ENCODE results near the gene PAPOLA. TPM values are rescaled to one million over a fixed set of nuclear protein-coding genes. Genes with fewer than 3 reads are reported as not detected.

Gene PAPOLA
- total RNA-seq (100 to 1,000 TPM; 184 to 186 TPM), polyA plus RNA-seq (67.7 TPM)

DNA sequence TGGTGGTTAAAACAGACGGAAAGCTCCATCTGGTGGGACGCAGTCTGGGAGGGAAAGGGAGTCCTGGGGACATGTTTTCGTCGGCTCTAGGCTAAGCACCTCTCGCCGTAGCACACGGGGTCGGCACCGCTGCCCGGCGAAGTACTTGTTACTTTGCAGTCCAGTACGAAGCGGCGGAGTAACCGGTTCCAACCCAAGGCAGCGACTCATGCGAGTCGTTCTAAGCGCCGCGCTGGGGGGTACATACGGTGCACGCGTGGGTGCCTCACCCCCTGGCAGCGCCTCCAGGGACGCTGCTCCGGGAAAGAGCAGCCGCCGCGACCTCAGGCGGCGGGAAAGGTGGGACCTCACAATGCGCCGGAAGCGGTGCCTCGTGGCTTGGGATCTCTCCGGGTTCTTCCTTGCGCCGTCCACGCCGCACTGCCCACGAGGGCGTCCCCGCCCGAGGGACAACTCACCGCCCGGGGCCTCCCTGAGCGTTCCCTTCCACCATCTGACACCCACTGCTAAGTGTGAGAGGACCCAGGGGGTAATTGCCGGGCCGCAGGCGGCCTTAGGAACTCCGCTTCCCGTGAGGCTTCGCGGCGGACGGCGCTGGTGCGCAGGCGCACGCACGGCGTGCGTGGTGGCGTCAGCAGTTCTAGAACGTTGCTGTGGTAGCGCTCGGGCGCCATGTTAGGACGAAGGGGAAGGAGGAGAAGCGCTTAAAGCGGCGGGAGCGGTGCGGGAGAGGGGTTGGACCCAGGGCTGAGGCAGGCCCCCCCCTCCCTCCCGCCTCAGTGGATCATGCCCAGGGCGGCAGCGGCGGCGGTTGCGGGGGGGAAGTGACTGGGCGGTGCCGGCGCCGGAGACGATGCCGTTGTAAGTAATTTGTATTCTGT is at the start of gene PAPOLA:
PAPOLA (plus strand) TSS at position 643 of the 881 bp plus-strand sequence; CDS start at position 854, 211 bp downstream.
- no peaks in the 10 kb centered on the region for H3K9me3 ChIP-seq (ENCODE audit: low read length)
- Mint-ChIP-seq H3K9me3 (no peaks in the 10 kb centered on the region), H3K4me3 (peak within 1 kb of the TSS; percentile 88 to 99 (median 97)), H3K36me3 (peaks cover 0 to 27% (median 0%) of the 10 kb centered on the region in 3 donors), H3K4me1 (peaks cover 52 to 60% (median 53%) of the 10 kb centered on the region in 3 donors), H3K27ac (peak within 1 kb of the TSS; percentile 74 to 100 (median 98)), H3K27me3 (peaks cover 0 to 3% of the 10 kb centered on the region in 2 donors)
- H3K27me3 ChIP-seq (ENCODE audit: insufficient read depth, low read length, poor library complexity, severe bottlenecking) = no peaks in the 10 kb centered on the region
- POLR2A ChIA-PET = no interaction called here
- peaks cover 42% of the 10 kb centered on the region for H3K4me1 ChIP-seq (ENCODE audit: insufficient read depth, low read length)
- H3K27ac ChIP-seq (ENCODE audit: low read depth, low read length) = peak within 1 kb of the TSS; percentile 93
- CTCF ChIA-PET = no interaction called here
- peak within 1 kb of the TSS; percentile 96 for H3K4me3 ChIP-seq (ENCODE audit: low read length)
- DNase-seq = peak; percentile 91 to 97 (median 95)
- no peaks in the 10 kb centered on the region for H3K36me3 ChIP-seq (ENCODE audit: insufficient read depth, low read length)

DNA sequence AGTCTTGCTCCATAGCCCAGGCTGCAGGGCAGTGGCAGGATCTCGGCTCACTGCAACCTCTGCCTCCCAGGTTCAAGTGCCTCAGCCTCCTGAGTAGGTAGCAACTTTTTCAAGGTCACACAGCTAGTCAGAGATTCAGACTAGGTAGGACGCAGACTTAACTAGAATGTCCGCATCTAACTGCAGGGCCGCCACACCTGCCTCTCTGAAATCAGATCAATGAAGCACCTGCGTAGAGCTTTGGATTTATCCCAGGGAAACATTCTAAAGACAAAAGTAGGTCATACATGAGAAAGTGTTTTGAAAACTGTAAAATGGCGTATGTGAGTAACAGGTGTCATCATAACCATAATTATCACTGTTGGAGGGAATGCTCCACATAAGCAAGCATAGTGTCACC is 49.5 kb upstream of the PAPOLA start:
- H3K27ac Mint-ChIP-seq = no peak overlapping the region
- Histone ChIP-seq H3K27me3 (ENCODE audit: insufficient read depth, low read length, poor library complexity, severe bottlenecking) (no peaks in the 10 kb centered on the region), H3K9me3 (ENCODE audit: low read length) (no peaks in the 10 kb centered on the region), H3K36me3 (ENCODE audit: insufficient read depth, low read length) (no peaks in the 10 kb centered on the region), H3K4me3 (ENCODE audit: low read length) (no peak overlapping the region), H3K27ac (ENCODE audit: low read depth, low read length) (no peak overlapping the region), H3K4me1 (ENCODE audit: insufficient read depth, low read length) (no peaks in the 10 kb centered on the region)
- ChIA-PET POLR2A (no interaction called here), CTCF (no interaction called here)
- H3K4me1 Mint-ChIP-seq = no peaks in the 10 kb centered on the region
- no peak overlapping the region for H3K4me3 Mint-ChIP-seq
- no peak for DNase-seq
- no peaks in the 10 kb centered on the region for H3K9me3 Mint-ChIP-seq
- peaks cover 0 to 13% of the 10 kb centered on the region in 2 donors for H3K27me3 Mint-ChIP-seq
- no peaks in the 10 kb centered on the region for H3K36me3 Mint-ChIP-seq

DNA sequence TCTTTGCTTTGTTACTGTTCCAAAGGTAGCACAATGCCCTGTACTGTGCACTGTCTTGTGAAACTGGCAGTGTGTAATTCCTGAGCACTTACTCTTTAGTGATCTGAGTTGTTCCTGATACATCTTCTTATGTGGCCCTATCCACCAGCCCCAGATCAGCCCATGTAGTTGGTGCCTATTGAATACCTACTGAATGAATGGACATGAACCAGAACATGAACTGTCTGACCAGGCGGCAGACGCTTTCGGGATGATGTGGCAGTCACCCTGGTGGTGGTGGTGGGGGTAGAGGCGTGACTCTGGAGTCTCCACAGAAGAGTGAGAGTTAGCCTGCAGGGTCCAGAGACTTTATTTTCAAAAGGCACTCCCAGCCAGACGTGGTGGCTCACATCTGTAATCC is 46.6 kb upstream of the PAPOLA start:
- POLR2A ChIA-PET = no interaction called here
- H3K4me1 ChIP-seq (ENCODE audit: insufficient read depth, low read length) = no peaks in the 10 kb centered on the region
- Mint-ChIP-seq H3K27me3 (peaks cover 5 to 16% of the 10 kb centered on the region in 2 donors), H3K36me3 (no peaks in the 10 kb centered on the region), H3K4me1 (no peaks in the 10 kb centered on the region), H3K27ac (no peak overlapping the region), H3K9me3 (no peaks in the 10 kb centered on the region), H3K4me3 (no peak overlapping the region)
- H3K27ac ChIP-seq (ENCODE audit: low read depth, low read length) = no peak overlapping the region
- H3K36me3 ChIP-seq (ENCODE audit: insufficient read depth, low read length) = no peaks in the 10 kb centered on the region
- H3K4me3 ChIP-seq (ENCODE audit: low read length) = no peak overlapping the region
- H3K9me3 ChIP-seq (ENCODE audit: low read length) = no peaks in the 10 kb centered on the region
- DNase-seq = no peak
- no peaks in the 10 kb centered on the region for H3K27me3 ChIP-seq (ENCODE audit: insufficient read depth, low read length, poor library complexity, severe bottlenecking)
- CTCF ChIA-PET = no interaction called here

DNA sequence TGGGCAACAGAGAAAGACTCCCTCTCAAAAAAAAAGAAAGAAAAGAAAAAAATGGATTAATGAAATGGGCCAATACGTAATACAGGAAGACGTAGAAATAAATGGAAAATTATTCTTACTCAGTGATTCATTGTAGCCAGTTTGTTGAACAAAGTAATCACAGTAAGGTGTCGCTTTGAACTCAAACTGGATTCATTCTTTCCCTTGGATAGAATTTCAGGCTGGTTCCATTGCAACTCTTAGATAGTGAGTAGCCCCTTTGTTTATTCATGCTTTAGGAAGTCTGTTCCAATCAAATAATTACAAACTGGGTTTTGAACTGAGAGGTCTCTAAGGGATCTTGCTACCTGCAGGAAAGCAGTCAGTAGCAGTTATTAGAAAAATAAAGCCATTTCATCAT is 42.3 kb upstream of the PAPOLA start:
- CTCF ChIA-PET = no interaction called here
- H3K36me3 ChIP-seq (ENCODE audit: insufficient read depth, low read length) = no peaks in the 10 kb centered on the region
- Mint-ChIP-seq H3K36me3 (no peaks in the 10 kb centered on the region), H3K4me3 (peak overlapping the region in 1 of 7 donors; percentile 15), H3K27me3 (peaks cover 9 to 20% of the 10 kb centered on the region in 2 donors), H3K9me3 (no peaks in the 10 kb centered on the region), H3K27ac (no peak overlapping the region), H3K4me1 (peaks cover 0 to 7% (median 0%) of the 10 kb centered on the region in 3 donors)
- DNase-seq = no peak
- H3K27ac ChIP-seq (ENCODE audit: low read depth, low read length) = no peak overlapping the region
- no peak overlapping the region for H3K4me3 ChIP-seq (ENCODE audit: low read length)
- no peaks in the 10 kb centered on the region for H3K9me3 ChIP-seq (ENCODE audit: low read length)
- POLR2A ChIA-PET = no interaction called here
- no peaks in the 10 kb centered on the region for H3K4me1 ChIP-seq (ENCODE audit: insufficient read depth, low read length)
- H3K27me3 ChIP-seq (ENCODE audit: insufficient read depth, low read length, poor library complexity, severe bottlenecking) = no peaks in the 10 kb centered on the region

DNA sequence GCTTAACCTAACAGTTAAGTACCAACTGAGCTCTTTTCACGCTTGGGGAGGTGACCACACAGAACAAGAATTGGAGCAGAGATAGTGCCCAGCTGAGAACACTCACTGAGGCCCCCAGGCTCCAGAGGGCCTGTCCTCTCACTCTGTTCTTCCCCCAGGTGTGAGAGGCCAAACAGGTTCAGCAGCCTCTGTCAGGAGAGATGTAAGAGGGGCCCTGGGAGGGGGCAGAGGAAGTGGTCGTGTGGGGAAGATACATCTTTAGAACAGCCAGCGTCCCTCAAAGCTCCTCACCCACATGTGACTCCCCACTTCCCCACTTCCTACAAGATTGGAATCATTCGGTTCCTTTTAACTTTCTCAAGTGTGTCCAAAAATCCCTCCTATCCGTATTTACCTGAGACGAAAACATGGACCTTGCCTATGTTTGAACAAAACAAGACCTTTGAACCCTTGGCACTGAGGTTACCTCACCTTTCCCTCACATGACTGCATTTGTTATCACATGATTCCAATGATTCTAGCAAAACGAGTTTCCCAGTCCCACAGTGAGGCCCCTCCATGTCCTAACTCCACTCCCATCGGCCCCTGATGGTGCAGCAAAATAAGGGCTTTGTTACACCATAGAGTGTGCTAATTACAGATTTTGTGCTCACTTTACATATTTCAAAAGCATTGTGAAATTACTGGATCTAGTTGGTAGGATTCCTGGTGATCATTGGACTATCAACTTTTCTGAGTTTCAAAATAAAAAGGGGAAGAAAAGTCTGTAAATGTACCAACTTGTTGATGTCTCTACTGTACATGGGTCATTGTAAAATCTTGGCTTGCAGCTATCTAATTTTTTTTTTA is 40.0 kb upstream of the PAPOLA start:
- ChIA-PET CTCF (interaction anchor here (0.7 kb wide), 1 partner anchor 47 kb away, joined by 3 read pairs; no protein-coding TSS in a partner anchor), POLR2A (no interaction called here)
- H3K27me3 ChIP-seq (ENCODE audit: insufficient read depth, low read length, poor library complexity, severe bottlenecking) = no peaks in the 10 kb centered on the region
- no peak overlapping the region for H3K27ac Mint-ChIP-seq
- H3K4me1 ChIP-seq (ENCODE audit: insufficient read depth, low read length) = no peaks in the 10 kb centered on the region
- H3K27me3 Mint-ChIP-seq = peaks cover 9 to 17% of the 10 kb centered on the region in 2 donors
- H3K27ac ChIP-seq (ENCODE audit: low read depth, low read length) = no peak overlapping the region
- H3K4me1 Mint-ChIP-seq = peaks cover 0 to 7% (median 0%) of the 10 kb centered on the region in 3 donors
- H3K9me3 Mint-ChIP-seq = no peaks in the 10 kb centered on the region
- no peaks in the 10 kb centered on the region for H3K36me3 ChIP-seq (ENCODE audit: insufficient read depth, low read length)
- H3K36me3 Mint-ChIP-seq = no peaks in the 10 kb centered on the region
- H3K4me3 Mint-ChIP-seq = no peak overlapping the region
- peak in 1 of 5 donors; percentile 3 for DNase-seq
- H3K9me3 ChIP-seq (ENCODE audit: low read length) = no peaks in the 10 kb centered on the region
- H3K4me3 ChIP-seq (ENCODE audit: low read length) = no peak overlapping the region

GRCh38 chr14:96464136-96464535 is 38.0 kb upstream of the PAPOLA start:
- Histone ChIP-seq H3K27me3 (ENCODE audit: insufficient read depth, low read length, poor library complexity, severe bottlenecking) (no peaks in the 10 kb centered on the region), H3K36me3 (ENCODE audit: insufficient read depth, low read length) (no peaks in the 10 kb centered on the region), H3K9me3 (ENCODE audit: low read length) (no peaks in the 10 kb centered on the region), H3K4me1 (ENCODE audit: insufficient read depth, low read length) (no peaks in the 10 kb centered on the region), H3K27ac (ENCODE audit: low read depth, low read length) (no peak overlapping the region), H3K4me3 (ENCODE audit: low read length) (no peak overlapping the region)
- H3K4me1 Mint-ChIP-seq = peaks cover 0 to 7% (median 0%) of the 10 kb centered on the region in 3 donors
- H3K27me3 Mint-ChIP-seq = peaks cover 9 to 12% of the 10 kb centered on the region in 2 donors
- no peak overlapping the region for H3K4me3 Mint-ChIP-seq
- ChIA-PET POLR2A (no interaction called here), CTCF (no interaction called here)
- DNase-seq = no peak
- no peaks in the 10 kb centered on the region for H3K36me3 Mint-ChIP-seq
- H3K27ac Mint-ChIP-seq = peak overlapping the region in 1 of 8 donors; percentile 84
- H3K9me3 Mint-ChIP-seq = no peaks in the 10 kb centered on the region

GRCh38 chr14:96466918-96467317 is 35.3 kb upstream of the PAPOLA start:
- no peaks in the 10 kb centered on the region for H3K9me3 ChIP-seq (ENCODE audit: low read length)
- Mint-ChIP-seq H3K27ac (no peak overlapping the region), H3K9me3 (no peaks in the 10 kb centered on the region), H3K36me3 (no peaks in the 10 kb centered on the region), H3K27me3 (peaks cover 3 to 5% of the 10 kb centered on the region in 2 donors), H3K4me1 (peaks cover 0 to 4% (median 0%) of the 10 kb centered on the region in 3 donors), H3K4me3 (no peak overlapping the region)
- no peak for DNase-seq
- CTCF ChIA-PET = no interaction called here
- H3K27me3 ChIP-seq (ENCODE audit: insufficient read depth, low read length, poor library complexity, severe bottlenecking) = no peaks in the 10 kb centered on the region
- no peaks in the 10 kb centered on the region for H3K36me3 ChIP-seq (ENCODE audit: insufficient read depth, low read length)
- H3K4me1 ChIP-seq (ENCODE audit: insufficient read depth, low read length) = no peaks in the 10 kb centered on the region
- H3K27ac ChIP-seq (ENCODE audit: low read depth, low read length) = no peak overlapping the region
- H3K4me3 ChIP-seq (ENCODE audit: low read length) = no peak overlapping the region
- POLR2A ChIA-PET = no interaction called here

DNA sequence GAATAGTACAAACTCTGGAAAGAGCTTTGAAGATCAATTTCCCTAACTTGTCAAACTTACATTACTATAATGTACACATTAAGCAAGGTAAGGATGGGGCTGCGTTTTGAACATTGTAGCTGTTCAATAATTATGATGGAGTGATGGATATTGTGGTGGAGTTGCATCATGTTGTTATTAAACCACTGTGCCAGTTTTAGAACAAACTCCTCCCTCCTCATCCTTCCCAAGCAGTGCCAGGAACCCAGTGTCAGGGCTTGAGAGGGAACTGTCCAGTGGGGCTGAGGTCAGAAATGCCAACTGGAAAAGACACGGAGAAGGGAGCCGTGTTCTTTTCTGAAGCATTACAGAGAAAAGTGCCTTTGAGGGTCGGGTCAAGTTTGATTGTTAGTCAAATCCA is 31.9 kb upstream of the PAPOLA start:
- ChIA-PET POLR2A (no interaction called here), CTCF (no interaction called here)
- Histone ChIP-seq H3K9me3 (ENCODE audit: low read length) (no peaks in the 10 kb centered on the region), H3K27me3 (ENCODE audit: insufficient read depth, low read length, poor library complexity, severe bottlenecking) (no peaks in the 10 kb centered on the region), H3K27ac (ENCODE audit: low read depth, low read length) (no peak overlapping the region), H3K4me3 (ENCODE audit: low read length) (no peak overlapping the region), H3K4me1 (ENCODE audit: insufficient read depth, low read length) (no peaks in the 10 kb centered on the region), H3K36me3 (ENCODE audit: insufficient read depth, low read length) (no peaks in the 10 kb centered on the region)
- Mint-ChIP-seq H3K27ac (no peak overlapping the region), H3K4me1 (no peaks in the 10 kb centered on the region), H3K27me3 (peaks cover 3 to 22% of the 10 kb centered on the region in 2 donors), H3K9me3 (no peaks in the 10 kb centered on the region), H3K36me3 (no peaks in the 10 kb centered on the region), H3K4me3 (no peak overlapping the region)
- no peak for DNase-seq
